Hypothalamus (tissue), 51 donors: ENCODE data around the gene HERPUD2.

Experiments
- DNase-seq, 51 donors: peaks; one replicate each; lab custom pipeline; 2025; lab: John Stamatoyannopoulos, UW

The HERPUD2 gene, protein sequence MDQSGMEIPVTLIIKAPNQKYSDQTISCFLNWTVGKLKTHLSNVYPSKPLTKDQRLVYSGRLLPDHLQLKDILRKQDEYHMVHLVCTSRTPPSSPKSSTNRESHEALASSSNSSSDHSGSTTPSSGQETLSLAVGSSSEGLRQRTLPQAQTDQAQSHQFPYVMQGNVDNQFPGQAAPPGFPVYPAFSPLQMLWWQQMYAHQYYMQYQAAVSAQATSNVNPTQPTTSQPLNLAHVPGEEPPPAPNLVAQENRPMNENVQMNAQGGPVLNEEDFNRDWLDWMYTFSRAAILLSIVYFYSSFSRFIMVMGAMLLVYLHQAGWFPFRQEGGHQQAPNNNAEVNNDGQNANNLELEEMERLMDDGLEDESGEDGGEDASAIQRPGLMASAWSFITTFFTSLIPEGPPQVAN

DNA sequence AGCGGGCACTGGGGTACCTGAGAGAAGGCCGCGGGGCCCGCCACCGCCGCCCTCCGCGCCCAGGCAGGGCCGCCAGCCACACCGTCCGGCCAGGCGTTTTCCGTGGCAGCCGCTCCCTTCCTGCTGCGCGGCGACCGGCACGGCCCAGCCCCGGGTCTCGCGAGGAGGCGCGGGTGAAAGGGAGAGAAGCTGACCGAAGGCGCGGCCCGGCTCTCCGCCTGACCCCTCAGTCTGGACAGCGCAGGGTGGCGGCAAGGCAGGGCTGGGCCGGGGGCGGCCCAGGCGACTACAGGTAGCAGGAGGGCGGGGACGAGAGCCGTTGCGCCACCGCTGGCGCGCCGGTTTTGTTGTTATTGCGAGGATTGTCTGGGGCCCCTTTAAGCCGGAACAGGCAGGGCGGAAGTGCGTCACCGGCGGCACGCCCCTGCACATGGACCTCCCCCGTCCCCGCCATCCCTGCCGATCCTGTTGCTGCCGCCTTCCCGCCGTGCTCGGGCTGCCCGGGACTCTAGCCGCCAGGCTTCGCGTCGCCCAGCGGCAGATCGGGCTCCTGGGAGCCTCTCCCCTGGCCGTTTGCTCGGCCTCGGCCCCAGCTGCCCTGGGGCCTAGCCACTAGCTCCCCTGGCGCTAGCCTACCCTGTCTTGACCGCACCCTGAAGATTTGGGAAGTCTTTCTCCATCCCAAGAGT is at the start of gene HERPUD2:
Gene HERPUD2, minus strand, starts transcription at position 352 of the 689 bp plus-strand sequence. CDS start 805 bp downstream, outside the sequence.
- peak; percentile 34 to 96 (median 88) for DNase-seq

DNA sequence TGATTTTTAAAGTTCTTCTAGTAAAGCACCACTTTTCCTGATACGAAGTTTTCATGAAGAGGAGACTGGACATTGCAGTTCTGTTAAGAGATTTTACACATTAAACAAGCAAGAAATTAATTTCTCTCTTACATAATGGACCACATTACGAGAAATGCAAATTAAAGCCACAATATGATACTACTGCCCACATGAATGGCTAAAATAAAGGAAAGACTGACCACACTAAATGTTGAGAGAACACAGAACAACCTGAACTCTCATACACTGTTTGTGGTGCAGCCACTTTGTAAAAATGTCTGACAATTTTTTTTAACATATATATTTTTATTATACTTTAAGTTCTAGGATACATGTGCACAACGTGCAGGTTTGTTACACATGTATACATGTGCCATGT is 44.0 kb upstream of the HERPUD2 start:
- DNase-seq, result no peak

DNA sequence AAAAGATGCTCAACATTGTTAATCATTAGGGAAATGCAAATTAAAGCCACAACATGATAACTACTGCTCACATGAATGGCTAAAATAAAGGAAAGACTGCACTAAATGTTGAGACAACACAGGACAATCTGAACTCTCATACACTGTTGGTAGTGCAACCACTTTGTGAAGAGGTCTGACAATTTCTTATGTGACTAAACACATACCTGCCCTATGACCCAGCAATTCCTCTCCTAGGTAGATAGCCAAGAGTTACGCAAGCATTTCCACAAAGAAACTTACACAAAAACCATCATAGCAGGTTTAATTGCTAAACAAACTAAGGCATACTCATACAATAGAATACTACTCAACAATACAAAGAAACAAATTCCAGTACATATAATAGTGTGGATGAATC is 41.8 kb upstream of the HERPUD2 start:
- no peak for DNase-seq

DNA sequence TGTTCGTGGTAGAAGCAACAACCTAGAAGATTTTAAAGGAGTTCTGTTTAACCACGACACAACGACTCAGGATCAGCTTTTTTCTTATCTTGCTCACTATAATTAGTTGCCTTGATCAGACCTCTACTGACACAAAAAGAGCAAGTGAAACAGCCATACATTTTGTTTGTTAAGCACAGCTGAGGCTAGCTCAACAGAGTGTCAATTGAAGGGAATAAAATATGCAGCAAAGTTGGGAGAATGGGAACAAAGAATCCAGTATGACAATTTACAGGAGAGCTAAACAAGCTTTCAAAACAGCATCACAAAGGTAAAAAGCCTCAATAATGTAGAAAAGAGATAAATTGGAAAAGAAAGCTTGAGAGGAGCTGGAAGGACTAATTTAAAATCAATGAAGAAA is 40.5 kb upstream of the HERPUD2 start:
- DNase-seq, result peak in 2 of 51 donors; percentile 11 to 33

DNA sequence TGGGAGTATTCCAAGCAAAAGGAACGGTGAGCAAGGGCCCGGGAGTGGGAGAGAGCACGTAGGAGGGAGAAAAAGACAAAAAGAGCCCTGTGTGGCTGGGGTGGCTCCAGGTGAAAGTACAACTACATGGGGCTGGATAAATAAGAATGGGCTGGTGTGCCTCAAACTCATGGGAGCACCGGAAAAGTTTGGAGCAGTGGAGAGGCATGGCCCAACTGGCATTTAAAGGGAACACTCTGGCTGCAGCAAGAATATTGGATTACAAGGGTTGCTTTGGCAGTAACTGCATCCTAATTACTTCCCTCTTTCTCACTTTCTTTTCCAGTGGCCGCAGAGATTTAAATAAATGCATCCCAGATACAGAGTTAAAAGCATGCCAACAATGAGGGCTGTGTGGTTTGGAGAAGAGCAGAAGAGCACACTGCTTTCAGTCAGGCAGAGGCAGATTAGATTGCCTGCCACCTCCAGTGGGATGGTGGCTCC is 39.1 kb upstream of the HERPUD2 start:
- DNase-seq, result peak in 2 of 51 donors; percentile 15 to 57

DNA sequence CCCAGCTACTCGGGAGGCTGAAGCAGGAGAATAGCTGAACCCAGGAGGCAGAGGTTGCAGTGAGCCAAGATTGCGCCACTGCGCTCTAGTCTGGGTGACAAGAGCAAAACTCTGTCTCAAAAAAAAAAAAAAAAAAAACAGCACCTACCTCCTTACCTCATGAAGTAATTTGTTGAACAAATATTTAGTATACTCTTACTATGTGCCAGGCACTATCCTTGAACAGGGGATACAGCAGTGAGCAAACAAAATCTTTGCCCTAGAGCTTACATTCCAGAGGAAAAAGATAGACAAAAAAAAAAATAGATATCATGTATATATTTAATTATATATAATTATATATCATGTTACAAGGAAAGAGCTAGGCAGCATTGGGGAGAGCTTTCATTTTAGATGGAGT is 36.4 kb upstream of the HERPUD2 start:
- DNase-seq, result no peak

DNA sequence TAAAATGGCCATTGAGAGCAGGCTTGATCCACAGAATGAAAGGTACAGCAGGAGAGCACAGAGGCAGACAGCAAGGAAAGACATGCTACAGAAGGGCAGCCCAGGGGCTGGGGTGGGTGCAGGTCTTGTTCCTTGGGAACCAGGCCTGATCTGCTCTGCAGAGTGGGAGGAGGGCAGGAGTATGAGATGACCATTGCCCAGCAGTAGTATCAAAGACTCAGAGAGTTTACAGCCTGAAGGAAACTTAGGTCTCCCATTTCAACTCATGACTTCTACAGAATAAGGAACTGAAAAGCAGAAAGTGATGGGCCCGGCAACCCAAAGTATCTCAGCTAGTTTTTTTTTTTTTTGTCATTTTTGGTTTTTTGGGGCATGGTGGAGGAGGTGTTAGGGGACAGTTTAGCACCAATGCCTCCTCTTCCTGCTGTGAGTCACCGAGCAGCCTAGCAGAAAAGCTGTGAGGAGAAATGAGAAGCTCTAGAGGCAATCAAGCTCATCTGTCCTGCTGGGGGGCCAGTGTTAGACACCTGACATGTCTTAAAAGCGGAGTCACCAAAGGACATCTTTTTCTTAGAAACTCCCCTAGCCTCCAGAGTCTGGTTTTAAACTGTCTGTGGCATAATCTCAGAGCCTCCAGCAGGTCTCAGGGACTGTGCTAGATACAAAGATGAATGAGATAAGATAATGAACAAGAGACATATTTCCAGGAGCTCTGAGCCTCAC is 34.3 kb upstream of the HERPUD2 start:
- DNase-seq, result peak in 1 of 51 donors; percentile 54

DNA sequence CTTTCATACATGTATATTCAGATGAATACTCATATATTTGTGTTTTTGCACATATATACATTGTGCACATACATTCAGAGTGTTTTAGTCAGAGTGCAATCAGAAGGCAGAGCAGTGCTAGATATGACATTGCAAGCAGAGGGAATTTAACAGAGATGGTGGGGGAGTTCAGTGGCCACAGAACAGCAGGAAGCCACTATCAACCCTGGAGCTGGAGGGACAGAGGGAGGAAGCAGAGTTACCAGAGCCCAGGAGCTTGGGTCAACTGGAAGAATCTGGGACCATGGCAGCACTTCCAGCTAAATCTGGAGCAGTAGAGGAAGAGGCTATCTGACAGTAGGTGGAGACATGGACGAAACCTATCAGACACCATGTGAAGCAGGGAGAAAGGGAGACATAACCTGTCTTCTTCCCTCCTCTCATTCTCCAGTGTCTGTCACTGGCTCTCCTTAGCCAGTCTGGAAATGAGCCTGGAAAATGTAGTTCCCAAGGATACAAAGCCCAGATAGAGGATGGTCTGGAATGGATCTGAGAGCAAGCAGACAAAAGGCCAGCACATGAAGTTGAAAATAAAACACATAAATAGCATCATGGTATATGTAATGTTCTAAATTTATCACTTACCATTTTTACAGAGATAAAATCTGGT is 33.6 kb upstream of the HERPUD2 start:
- DNase-seq, result no peak

DNA sequence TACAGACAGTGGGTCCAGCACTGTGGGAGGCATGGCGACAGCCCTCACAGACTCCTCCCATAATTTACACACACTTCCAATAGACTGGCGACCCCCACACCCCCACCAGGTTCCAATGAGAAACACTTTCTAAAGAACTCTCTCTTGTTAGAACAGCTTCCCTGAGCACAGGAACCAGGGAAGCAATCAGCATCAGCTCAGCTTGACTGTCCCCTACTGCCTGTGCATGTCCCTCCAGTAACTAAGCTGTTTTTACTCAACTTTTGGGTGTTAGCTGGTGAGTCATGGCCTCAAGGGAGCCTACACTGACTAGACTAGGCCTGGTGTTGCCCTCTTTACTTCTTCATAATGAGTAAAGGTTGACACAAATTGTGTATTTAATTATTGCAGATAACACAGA is 32.6 kb upstream of the HERPUD2 start:
- no peak for DNase-seq

DNA sequence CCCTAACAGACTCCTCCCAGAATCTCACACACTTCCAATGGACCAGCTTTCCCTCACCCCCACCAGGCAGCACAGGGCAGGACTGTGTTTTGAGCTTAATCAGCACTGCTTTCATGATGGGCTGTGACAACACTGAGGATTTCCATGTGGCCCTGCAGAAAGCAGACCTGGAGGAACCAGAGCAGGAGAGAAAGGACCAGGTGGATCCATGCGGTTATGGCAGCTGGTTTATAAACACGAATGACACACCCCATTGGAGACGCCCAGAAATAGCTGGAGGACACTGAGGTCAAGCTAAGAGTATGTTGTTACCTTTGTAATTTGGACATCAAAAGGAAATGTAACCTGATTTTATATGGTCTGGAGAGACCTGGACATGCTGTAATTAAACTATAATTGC is 31.7 kb upstream of the HERPUD2 start:
- no peak for DNase-seq

DNA sequence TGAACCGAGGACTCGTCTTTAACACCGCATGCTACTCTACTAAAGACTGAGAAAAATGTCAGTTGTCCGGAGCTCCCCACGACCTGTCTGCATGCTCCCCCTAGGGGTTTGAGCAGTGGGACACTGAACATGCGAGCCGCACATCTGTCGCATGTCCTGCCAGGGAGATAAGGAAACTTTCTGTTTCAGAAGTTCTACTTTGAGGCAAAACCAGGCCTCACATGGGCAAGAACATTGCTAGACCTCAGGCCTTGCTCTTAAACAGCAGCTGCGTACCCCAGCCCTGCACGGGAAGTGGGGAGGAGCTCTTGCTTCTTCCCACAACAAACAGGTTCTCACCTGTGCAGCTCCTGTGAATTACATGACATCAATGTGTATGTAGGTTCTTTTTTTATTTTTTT is 30.3 kb upstream of the HERPUD2 start:
- DNase-seq, result no peak

DNA sequence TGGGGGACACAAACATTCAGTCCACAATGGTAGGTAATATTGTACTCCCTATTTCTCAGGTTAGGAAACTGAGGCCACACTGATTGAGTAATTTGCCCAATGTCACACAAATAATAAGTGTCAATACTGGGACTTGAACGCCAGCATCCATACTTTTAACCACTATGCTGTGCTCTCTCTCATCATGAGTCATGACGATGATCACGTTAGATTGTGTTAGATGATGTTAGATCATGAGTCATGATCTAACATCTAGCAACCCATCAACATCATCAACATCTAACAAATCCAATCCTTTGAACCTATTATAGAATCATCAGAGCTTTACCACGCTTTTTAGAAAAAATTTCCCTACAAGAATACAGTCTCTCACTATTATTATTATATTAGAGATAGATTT is 28.1 kb upstream of the HERPUD2 start:
- DNase-seq, result no peak

DNA sequence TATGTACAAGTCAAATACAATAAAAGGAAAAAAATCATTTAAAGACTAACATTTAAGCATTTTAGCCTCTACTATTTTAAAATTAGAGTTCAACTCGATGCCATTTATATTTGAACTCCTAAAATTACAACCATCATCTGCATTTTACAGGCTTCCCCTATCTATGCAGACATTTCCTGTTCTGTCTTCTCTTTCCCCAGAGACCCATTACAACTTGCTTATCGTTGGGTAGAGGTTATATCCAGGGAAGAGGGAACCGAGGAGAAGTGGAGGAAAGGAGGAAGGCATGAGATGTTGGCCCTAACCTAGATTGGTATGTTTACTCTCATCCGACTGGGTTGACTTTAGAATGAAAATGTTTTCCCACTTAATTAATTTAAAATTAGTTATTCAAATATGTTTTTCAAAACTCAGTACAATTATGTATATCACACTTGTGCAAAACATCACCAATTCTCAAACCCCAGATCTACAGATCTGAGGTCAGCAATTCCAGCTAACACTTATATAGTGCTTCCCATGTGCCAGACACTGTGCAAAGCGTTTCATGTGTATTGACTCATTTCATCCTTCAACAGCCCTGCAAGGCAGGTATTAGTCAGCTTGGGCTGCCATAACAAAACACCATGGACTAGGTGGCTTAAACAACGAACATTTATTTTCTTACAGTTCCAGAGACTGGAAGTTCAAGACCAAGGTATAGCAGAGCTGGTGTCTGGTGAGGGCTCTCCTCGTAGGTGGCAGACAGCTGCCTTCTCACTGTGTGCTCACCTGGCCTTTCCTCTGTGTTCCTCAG is 27.3 kb upstream of the HERPUD2 start:
- DNase-seq, result no peak

DNA sequence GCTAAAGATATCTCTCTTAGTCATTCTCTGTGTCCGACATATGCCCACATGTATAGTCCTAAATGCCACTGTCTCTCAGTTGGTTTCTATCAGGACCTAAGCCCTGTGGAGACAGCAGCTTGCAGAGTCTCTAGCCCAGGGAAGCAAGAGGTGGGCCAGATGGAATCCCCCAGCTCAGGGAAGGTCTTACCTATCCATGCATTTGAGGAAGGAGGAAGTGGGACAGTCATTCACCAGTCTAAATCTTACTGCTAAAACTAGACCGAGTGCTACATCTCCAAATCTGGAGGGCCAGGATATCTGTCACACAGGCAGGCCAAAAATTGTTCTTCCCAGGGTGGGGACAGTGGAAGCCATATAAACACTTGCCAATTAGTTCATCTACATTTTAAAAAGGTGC is 26.4 kb upstream of the HERPUD2 start:
- no peak for DNase-seq

DNA sequence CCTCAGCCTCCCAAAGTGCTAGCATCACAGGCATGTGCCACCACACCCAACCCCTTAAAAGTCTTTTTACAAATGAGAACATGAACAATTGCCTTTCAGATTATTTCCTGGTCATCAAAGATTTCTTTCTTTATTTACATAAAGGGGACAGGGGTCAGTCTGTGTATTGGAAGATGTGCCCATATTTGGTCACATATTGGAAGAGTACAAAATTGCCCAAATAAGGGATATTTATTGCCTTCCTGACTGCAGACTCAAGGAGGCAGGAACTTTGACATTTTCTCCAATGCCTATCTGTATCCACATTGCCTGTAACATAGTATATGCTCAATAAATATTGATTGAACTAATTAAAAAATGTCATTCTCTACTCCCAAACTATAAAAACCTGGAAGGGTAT is 25.9 kb upstream of the HERPUD2 start:
- no peak for DNase-seq

DNA sequence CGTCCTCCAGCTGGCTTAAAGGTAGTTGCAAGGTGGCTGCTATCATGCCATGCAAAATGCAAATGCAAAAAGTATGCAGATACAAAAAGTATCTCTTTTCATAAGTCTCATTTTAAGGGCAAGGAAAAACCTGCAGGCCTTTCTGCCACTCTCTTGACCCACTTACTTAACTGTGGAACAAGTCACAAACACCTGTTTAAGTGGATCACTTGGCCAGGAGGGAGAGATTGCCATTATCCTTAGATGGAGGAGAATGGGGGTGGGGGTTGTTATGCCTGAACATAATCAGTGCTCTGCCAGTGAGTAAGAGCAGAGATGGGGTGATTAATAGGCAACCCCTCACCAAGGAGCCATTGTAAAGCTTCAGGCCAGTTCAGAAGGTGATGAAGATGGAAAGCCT is 25.1 kb upstream of the HERPUD2 start:
- no peak for DNase-seq

DNA sequence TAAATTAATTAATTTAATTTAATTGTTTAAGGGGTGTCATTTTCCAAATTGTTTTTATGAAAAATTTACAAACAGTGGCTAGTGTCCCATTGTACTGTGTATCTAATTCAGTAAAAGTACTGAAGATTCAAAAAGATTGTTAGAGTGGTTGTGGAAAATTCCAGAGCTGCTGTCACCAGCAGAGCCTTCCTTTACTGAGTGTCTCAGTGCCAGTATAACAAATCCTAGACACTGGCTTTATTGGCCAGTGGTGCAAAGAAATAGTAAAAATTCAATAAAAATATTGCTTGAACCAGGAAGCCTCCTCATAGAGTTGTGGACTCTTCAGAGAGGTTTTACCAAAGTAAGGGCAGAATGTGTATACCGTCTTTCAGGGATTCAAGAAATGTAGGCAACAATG is 23.1 kb upstream of the HERPUD2 start:
- DNase-seq, result no peak

DNA sequence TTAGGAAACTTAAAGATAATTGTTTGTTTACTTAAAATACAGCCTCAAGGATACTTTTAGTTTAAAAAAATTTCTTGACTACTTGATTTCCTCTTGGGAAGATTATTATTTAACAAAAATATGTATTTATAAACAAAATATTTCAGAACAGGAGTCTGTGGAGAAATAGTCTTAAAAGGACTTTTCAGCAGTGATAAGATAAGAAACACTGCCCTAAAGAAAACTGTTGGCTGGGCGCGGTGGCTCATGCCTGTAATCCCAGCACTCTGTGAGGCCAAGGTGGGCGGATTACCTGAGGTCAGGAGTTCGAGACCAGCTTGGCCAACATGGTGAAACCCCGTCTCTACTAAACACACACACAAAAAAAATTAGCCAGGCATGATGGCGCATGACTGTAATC is 22.6 kb upstream of the HERPUD2 start:
- DNase-seq, result no peak

DNA sequence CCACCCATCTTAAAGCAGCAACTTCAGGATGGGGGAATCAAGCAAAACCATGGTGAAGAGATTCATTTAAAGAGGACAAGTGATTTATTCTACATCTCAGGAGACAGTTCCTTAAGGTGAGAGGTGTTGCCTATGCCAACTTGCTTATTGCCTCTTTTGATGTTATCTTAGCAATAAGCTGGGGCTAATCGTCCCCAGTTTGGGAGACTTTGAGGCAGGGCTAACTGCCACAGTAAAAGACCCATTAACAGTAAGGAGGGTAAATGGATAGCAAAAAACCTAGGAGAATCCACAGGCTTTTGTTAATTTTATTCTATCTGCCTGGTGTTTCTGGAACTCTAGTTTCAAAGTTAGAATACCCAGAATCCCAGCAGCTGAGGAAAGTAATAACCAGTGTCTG is 22.1 kb upstream of the HERPUD2 start:
- DNase-seq, result peak in 1 of 51 donors; percentile 76
